Endodermal cell (in vitro differentiated cells): Measurements from ENCODE around the gene SEMA3B. TPM values are rescaled to one million over a fixed set of nuclear protein-coding genes. Genes with fewer than 3 reads are reported as not detected.

Experiments
- DNase-seq: peaks from one replicate; pipeline ENCODE4 v3.0.0-alpha.2; 2017
- H3K27ac ChIP-seq: 2 replicates; pipeline ENCODE4 v1.5.1; 2013; ENCODE audit warnings: mild to moderate bottlenecking, low read depth, low read length, moderate library complexity
- H3K27me3 ChIP-seq: 2 replicates; pipeline ENCODE4 v1.6.1; 2013; ENCODE audit warnings: mild to moderate bottlenecking, low read length, moderate library complexity; ENCODE audit not compliant: insufficient read depth, control insufficient read depth, poor library complexity, severe bottlenecking
- H3K36me3 ChIP-seq: 2 replicates; pipeline ENCODE4 v1.7.0; 2013; ENCODE audit warnings: mild to moderate bottlenecking, low read length, moderate library complexity; ENCODE audit not compliant: control insufficient read depth, insufficient read depth
- H3K4me1 ChIP-seq: one replicate; pipeline ENCODE4 v1.7.0; 2013; ENCODE audit warnings: low read length; ENCODE audit not compliant: control insufficient read depth, insufficient read depth
- H3K4me3 ChIP-seq: 2 replicates; pipeline ENCODE4 v1.5.1; 2013; ENCODE audit warnings: mild to moderate bottlenecking, low read length, moderate library complexity
- H3K9ac ChIP-seq: 2 replicates; pipeline ENCODE4 v1.6.1; 2013; ENCODE audit warnings: mild to moderate bottlenecking, low read length, moderate library complexity; ENCODE audit not compliant: poor library complexity, severe bottlenecking; ENCODE audit errors: extremely low read depth
- H3K9me3 ChIP-seq: 2 replicates; pipeline ENCODE4 v1.6.1; 2013; ENCODE audit warnings: mild to moderate bottlenecking, low read length, moderate library complexity; ENCODE audit not compliant: control insufficient read depth
- H3K27ac Mint-ChIP-seq: 2 replicates; pipeline ENCODE4 v1.8.0; 2020; ENCODE audit warnings: mixed read lengths
- H3K27me3 Mint-ChIP-seq: 2 replicates; pipeline ENCODE4 v1.8.0; 2021; ENCODE audit warnings: mild to moderate bottlenecking, mixed read lengths; ENCODE audit not compliant: insufficient read depth
- H3K36me3 Mint-ChIP-seq: 2 replicates; pipeline ENCODE4 v1.8.0; 2020; ENCODE audit warnings: low read depth, mixed read lengths
- H3K4me1 Mint-ChIP-seq: 2 replicates; pipeline ENCODE4 v1.8.0; 2020; ENCODE audit warnings: mixed read lengths
- H3K4me3 Mint-ChIP-seq: 2 replicates; pipeline ENCODE4 v1.8.0; 2020; ENCODE audit warnings: mild to moderate bottlenecking, moderate library complexity, mixed read lengths
- H3K9me3 Mint-ChIP-seq: 2 replicates; pipeline ENCODE4 v1.8.0; 2020; ENCODE audit warnings: mild to moderate bottlenecking, mixed read lengths
- CTCF ChIP-seq: fragments of 200-600 bp; sonication (generic); conservative IDR thresholded peaks from 2 replicates; pipeline ENCODE4 v1.5.0; 2021; ENCODE audit warnings: antibody characterized with exemption, mild to moderate bottlenecking
- WGBS, 2 experiments: methylation state at CpG; one replicate each; pipeline versions ENCODE4 v1.1.5 to v1.1.7; 2013; ENCODE audit warnings: missing lambda C conversion rate in 2 of 2, mixed read lengths in 1 of 2; ENCODE audit not compliant: insufficient coverage in 1 of 2, insufficient read length in 1 of 2; 5-methylcytosine and 5-hydroxymethylcytosine counted together
- total RNA-seq, 2 donors: library from RNA; stranded (reverse); fragmentation: NEBNext Ultra II Directional in 1 of 2; extraction: Animal tissue kit (Norgen Biotek cat#: 25700) in 1 of 2; gene quantifications; 2 replicates in 1 of 2; 3 replicates in 1 of 2; pipeline ENCODE4 v1.2.1, GENCODE V29; 2021

Gene SEMA3B
- total RNA-seq, 2 donors from 2014 or later, result 6.5 to 10.3 TPM

- H3K9me3 Mint-ChIP-seq, result peaks cover 6% of the 10 kb centered on the region
- Histone ChIP-seq H3K4me3 (peak overlapping the region; percentile 79), H3K27ac (peak overlapping the region; percentile 38), H3K36me3 (no peaks in the 10 kb centered on the region), H3K27me3 (no peaks in the 10 kb centered on the region), H3K4me1 (peaks cover 3% of the 10 kb centered on the region), H3K9ac (peak overlapping the region; percentile 47), H3K9me3 (no peaks in the 10 kb centered on the region)
- peaks cover 2% of the 10 kb centered on the region for H3K36me3 Mint-ChIP-seq
- TF ChIP-seq CTCF, result no peak
- H3K27me3 Mint-ChIP-seq, result no peaks in the 10 kb centered on the region
- peak overlapping the region; percentile 82 for H3K4me3 Mint-ChIP-seq
- DNase-seq, result peak; percentile 55
- H3K4me1 Mint-ChIP-seq, result peaks cover 17% of the 10 kb centered on the region
- H3K27ac Mint-ChIP-seq, result peak overlapping the region; percentile 89
- 71 to 80% methylated on average over 10 to 12 of the region's 12 CpGs for WGBS, 2 experiments
These were observed 31.2 kb downstream of the SEMA3B start for GRCh38 chr3:50299929-50300680.

- Histone ChIP-seq H3K4me3 (no peak overlapping the region), H3K36me3 (no peaks in the 10 kb centered on the region), H3K27ac (no peak overlapping the region), H3K4me1 (peaks cover 3% of the 10 kb centered on the region), H3K9me3 (peaks cover 2% of the 10 kb centered on the region), H3K27me3 (no peaks in the 10 kb centered on the region), H3K9ac (no peak overlapping the region)
- DNase-seq, result no peak
- Mint-ChIP-seq H3K4me1 (peaks cover 17% of the 10 kb centered on the region), H3K36me3 (peaks cover 2% of the 10 kb centered on the region), H3K27me3 (no peaks in the 10 kb centered on the region), H3K4me3 (no peak overlapping the region), H3K27ac (peak overlapping the region; percentile 89), H3K9me3 (peaks cover 11% of the 10 kb centered on the region)
- 95 to 100% methylated on average over 3 to 6 of the region's 6 CpGs for WGBS, 2 experiments
- peak; percentile 23 for TF ChIP-seq CTCF
These were observed 31.8 kb downstream of the SEMA3B start for GRCh38 chr3:50300681-50301254.

- DNase-seq, result peak; percentile 51
- H3K36me3 Mint-ChIP-seq, result no peaks in the 10 kb centered on the region
- no peak overlapping the region for H3K27ac Mint-ChIP-seq
- Histone ChIP-seq H3K9ac (no peak overlapping the region), H3K9me3 (peaks cover 16% of the 10 kb centered on the region), H3K27me3 (no peaks in the 10 kb centered on the region), H3K4me1 (peaks cover 3% of the 10 kb centered on the region), H3K4me3 (no peak overlapping the region), H3K36me3 (no peaks in the 10 kb centered on the region), H3K27ac (no peak overlapping the region)
- H3K27me3 Mint-ChIP-seq, result no peaks in the 10 kb centered on the region
- peaks cover 26% of the 10 kb centered on the region for H3K9me3 Mint-ChIP-seq
- no peak for TF ChIP-seq CTCF
- H3K4me1 Mint-ChIP-seq, result peaks cover 17% of the 10 kb centered on the region
- 93 to 94% methylated on average over 28 to 32 of the region's 32 CpGs for WGBS, 2 experiments
- no peak overlapping the region for H3K4me3 Mint-ChIP-seq
These were observed 33.4 kb downstream of the SEMA3B start for GRCh38 chr3:50302095-50303012.
